Natural killer cell (primary cell): ENCODE data around the gene PRKACA. TPM values are rescaled to one million over a fixed set of nuclear protein-coding genes. Genes with fewer than 3 reads are reported as not detected.

Experiments
- ATAC-seq, 3 donors: fragments of 150-1000 bp in 2 of 3; fragments of 200-7000 bp in 1 of 3; cut with Tn5 transposase; 1 replicate in 1 of 3; 2 replicates in 2 of 3; pipeline ENCODE4 v1.10.0; 2021; ENCODE audit warnings: mild to moderate bottlenecking in 2 of 3, moderate library complexity in 2 of 3
- DNase-seq, 2 donors: peaks; one replicate each; pipeline versions ENCODE4 v3.0.0 to v3.0.0-alpha.2; 2013 to 2021; ENCODE audit warnings: mixed read lengths in 1 of 2
- H3K27ac ChIP-seq: one replicate; pipeline ENCODE4 v1.5.1; 2013; ENCODE audit warnings: mild to moderate bottlenecking, low read length
- H3K27me3 ChIP-seq: one replicate; pipeline ENCODE4 v1.6.1; 2013; ENCODE audit warnings: low read length; ENCODE audit not compliant: control insufficient read depth, insufficient read depth
- H3K36me3 ChIP-seq: one replicate; pipeline ENCODE4 v1.6.1; 2013; ENCODE audit warnings: low read length; ENCODE audit not compliant: control insufficient read depth, insufficient read depth
- H3K4me1 ChIP-seq: one replicate; pipeline ENCODE4 v1.6.1; 2013; ENCODE audit warnings: low read length; ENCODE audit not compliant: control insufficient read depth, insufficient read depth
- H3K4me3 ChIP-seq: one replicate; pipeline ENCODE4 v1.5.1; 2013; ENCODE audit warnings: low read length
- H3K9me3 ChIP-seq: one replicate; pipeline ENCODE4 v1.6.1; 2013; ENCODE audit warnings: low read length; ENCODE audit not compliant: control insufficient read depth, insufficient read depth
- H3K27ac Mint-ChIP-seq, 2 donors: one replicate each; pipeline ENCODE4 v1.8.0; 2022; ENCODE audit warnings: mild to moderate bottlenecking in 2 of 2, mixed read lengths in 2 of 2, moderate library complexity in 1 of 2
- H3K27me3 Mint-ChIP-seq, 2 donors: one replicate each; pipeline ENCODE4 v1.8.0; 2022; ENCODE audit warnings: low read depth in 2 of 2, mixed read lengths in 2 of 2
- H3K36me3 Mint-ChIP-seq: one replicate; pipeline ENCODE4 v1.8.0; 2022; ENCODE audit warnings: mixed read lengths
- H3K4me1 Mint-ChIP-seq, 2 donors: one replicate each; pipeline ENCODE4 v1.8.0; 2022; ENCODE audit warnings: mixed read lengths in 2 of 2
- H3K4me3 Mint-ChIP-seq: one replicate; pipeline ENCODE4 v1.8.0; 2022; ENCODE audit warnings: mild to moderate bottlenecking, moderate library complexity, mixed read lengths
- H3K9me3 Mint-ChIP-seq, 2 donors: one replicate each; pipeline ENCODE4 v1.8.0; 2022; ENCODE audit warnings: mixed read lengths in 2 of 2
- WGBS: methylation state at CpG from one replicate; pipeline ENCODE4 v1.1.7; 2013; ENCODE audit warnings: missing lambda C conversion rate; ENCODE audit not compliant: insufficient coverage; 5-methylcytosine and 5-hydroxymethylcytosine counted together
- intact Hi-C: fragments of 100-400 bp; cut with micrococcal nuclease; formaldehyde crosslinking; loops from one replicate; pipeline ENCODE4 v1.14.2; 2022
- total RNA-seq, 4 donors: library from RNA; stranded (reverse); fragments of 120-200 nt in 1 of 4; gene quantifications; one replicate each; pipeline versions ENCODE4 v1.2.3 to v1.2.4, GENCODE V29; 2013 to 2022
- TF ChIP-seq, protein P1 (sequence below): fragments of 200-600 bp; IDR thresholded peaks from one replicate; pipeline ENCODE4 v1.8.0; 2022; ENCODE audit warnings: antibody characterized with exemption

The PRKACA gene
- 10 to 100 TPM; 68.6 to 71.8 (median 69.3) TPM for total RNA-seq
- total RNA-seq (2013), result 20.1 TPM

GRCh38 chr19:14117668-14118164, at the start of gene PRKACA:
PRKACA (minus strand) TSS chr19:14117762; CDS start chr19:14117547, 215 bp downstream.
- Histone ChIP-seq H3K4me1 (peaks cover 52% of the 10 kb centered on the region), H3K27ac (peak within 1 kb of the TSS; percentile 99), H3K36me3 (no peaks in the 10 kb centered on the region), H3K27me3 (no peaks in the 10 kb centered on the region), H3K4me3 (peak within 1 kb of the TSS; percentile 65), H3K9me3 (no peaks in the 10 kb centered on the region)
- ATAC-seq, result peak; percentile 85 to 96 (median 88)
- H3K4me3 Mint-ChIP-seq, result peak within 1 kb of the TSS; percentile 97
- peak; percentile 98 to 99 for DNase-seq
- H3K36me3 Mint-ChIP-seq, result no peaks in the 10 kb centered on the region
- intact Hi-C loops, result loop anchor here (1.0 to 5.0 kb wide), 3 partner anchors 19 to 35 kb away; partner anchors contain the start of genes ASF1B and SAMD1
- WGBS, result under 1% methylated on average over 67 of the region's 67 CpGs
- peak within 1 kb of the TSS; percentile 94 to 97 for H3K27ac Mint-ChIP-seq
- TF ChIP-seq, protein P1, sequence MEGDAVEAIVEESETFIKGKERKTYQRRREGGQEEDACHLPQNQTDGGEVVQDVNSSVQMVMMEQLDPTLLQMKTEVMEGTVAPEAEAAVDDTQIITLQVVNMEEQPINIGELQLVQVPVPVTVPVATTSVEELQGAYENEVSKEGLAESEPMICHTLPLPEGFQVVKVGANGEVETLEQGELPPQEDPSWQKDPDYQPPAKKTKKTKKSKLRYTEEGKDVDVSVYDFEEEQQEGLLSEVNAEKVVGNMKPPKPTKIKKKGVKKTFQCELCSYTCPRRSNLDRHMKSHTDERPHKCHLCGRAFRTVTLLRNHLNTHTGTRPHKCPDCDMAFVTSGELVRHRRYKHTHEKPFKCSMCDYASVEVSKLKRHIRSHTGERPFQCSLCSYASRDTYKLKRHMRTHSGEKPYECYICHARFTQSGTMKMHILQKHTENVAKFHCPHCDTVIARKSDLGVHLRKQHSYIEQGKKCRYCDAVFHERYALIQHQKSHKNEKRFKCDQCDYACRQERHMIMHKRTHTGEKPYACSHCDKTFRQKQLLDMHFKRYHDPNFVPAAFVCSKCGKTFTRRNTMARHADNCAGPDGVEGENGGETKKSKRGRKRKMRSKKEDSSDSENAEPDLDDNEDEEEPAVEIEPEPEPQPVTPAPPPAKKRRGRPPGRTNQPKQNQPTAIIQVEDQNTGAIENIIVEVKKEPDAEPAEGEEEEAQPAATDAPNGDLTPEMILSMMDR, result no peak
- no peaks in the 10 kb centered on the region for H3K27me3 Mint-ChIP-seq
- H3K9me3 Mint-ChIP-seq, result no peaks in the 10 kb centered on the region
- peaks cover 27 to 36% of the 10 kb centered on the region in 2 donors for H3K4me1 Mint-ChIP-seq

DNA sequence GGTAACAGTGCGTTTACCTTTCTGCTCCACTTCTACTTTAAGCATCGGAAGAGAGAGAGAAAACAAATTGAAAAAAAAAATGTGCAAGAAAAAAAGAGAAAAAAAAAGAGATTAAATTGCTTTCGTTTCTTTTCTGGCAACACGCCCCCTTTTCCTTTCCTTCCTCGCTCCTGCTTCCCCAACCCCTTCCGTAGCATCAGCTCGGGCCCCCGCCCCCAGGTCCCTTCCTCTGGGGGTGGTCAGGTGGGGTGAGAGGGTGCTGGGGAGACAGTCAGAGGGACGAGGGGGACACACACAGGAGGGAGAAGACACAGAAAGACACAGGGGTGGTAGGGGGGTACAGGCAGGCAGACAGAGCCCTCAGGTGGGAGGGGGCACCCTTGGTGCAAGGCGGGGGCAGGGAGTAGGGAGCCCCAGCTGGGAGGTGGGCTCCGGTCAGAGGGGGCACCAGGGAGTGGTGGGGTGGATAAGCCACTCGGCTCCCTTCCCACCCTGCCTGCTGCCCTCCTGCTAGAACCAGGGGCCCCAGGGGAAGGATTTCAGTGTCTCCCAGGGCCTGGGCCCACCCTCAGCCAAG, 49.5 kb upstream of the PRKACA start:
- peaks cover 38% of the 10 kb centered on the region for H3K4me1 ChIP-seq
- H3K27ac ChIP-seq, result peak overlapping the region; percentile 79
- peaks cover 5% of the 10 kb centered on the region for H3K36me3 ChIP-seq
- no peaks in the 10 kb centered on the region for H3K27me3 ChIP-seq
- peak overlapping the region; percentile 20 for H3K4me3 ChIP-seq
- ATAC-seq, result peak in 2 of 3 donors; percentile 6 to 8
- no peaks in the 10 kb centered on the region for H3K36me3 Mint-ChIP-seq
- H3K27ac Mint-ChIP-seq, result peak overlapping the region; percentile 85 to 95
- H3K9me3 Mint-ChIP-seq, result no peaks in the 10 kb centered on the region
- no peaks in the 10 kb centered on the region for H3K27me3 Mint-ChIP-seq
- 18% methylated on average over 4 of the region's 12 CpGs for WGBS
- DNase-seq, result peak in 1 of 2 donors; percentile 42
- H3K9me3 ChIP-seq, result no peaks in the 10 kb centered on the region
- intact Hi-C loops, result loop anchor here (10.0 kb wide), 1 partner anchor 108 kb away; no protein-coding TSS in a partner anchor
- peak overlapping the region; percentile 89 for H3K4me3 Mint-ChIP-seq
- TF ChIP-seq, protein P1, result no peak
- peaks cover 26 to 40% of the 10 kb centered on the region in 2 donors for H3K4me1 Mint-ChIP-seq

GRCh38 chr19:14165990-14166830, 48.6 kb upstream of the PRKACA start:
- Histone ChIP-seq H3K27ac (peak overlapping the region; percentile 79), H3K4me1 (peaks cover 38% of the 10 kb centered on the region), H3K4me3 (peak overlapping the region; percentile 20), H3K36me3 (peaks cover 7% of the 10 kb centered on the region), H3K27me3 (no peaks in the 10 kb centered on the region), H3K9me3 (no peaks in the 10 kb centered on the region)
- Mint-ChIP-seq H3K4me3 (peak overlapping the region; percentile 89), H3K27ac (peak overlapping the region; percentile 85 to 95), H3K36me3 (no peaks in the 10 kb centered on the region), H3K9me3 (no peaks in the 10 kb centered on the region), H3K4me1 (peaks cover 26 to 40% of the 10 kb centered on the region in 2 donors), H3K27me3 (no peaks in the 10 kb centered on the region)
- WGBS, result 26% methylated on average over 12 of the region's 20 CpGs
- peak; percentile 46 to 47 for DNase-seq
- TF ChIP-seq, protein P1, result no peak
- ATAC-seq, result peak; percentile 66 to 74 (median 71)
- intact Hi-C loops, result loop anchor here (10.0 kb wide), 1 partner anchor 109 kb away; no protein-coding TSS in a partner anchor
